Measurements from ENCODE around the gene KLK13.

KLK13 gene

DNA sequence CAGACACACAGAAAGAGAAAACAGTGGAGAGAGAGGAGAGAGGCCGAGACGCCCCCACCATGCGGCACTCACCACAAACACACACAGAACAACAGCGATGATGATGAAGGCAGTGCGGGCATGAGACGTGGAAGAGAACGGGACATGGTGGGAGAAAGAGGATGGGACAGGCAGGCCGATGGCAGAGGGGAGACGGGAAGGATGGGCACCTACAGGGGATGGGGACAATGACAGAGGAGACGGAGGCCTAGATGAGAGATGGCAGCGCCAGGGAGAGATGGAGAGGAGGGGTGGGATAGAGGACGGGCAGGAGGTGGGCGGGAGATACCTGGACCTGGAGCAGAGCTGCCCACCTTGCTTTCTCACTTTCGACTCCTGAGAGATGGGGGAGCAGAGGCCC lies 18.9 kb upstream of the KLK13 start:
- no peak for FAIRE-seq
- DNase-seq (ENCODE audit: insufficient read length, low spot score) = no peak
- TF ChIP-seq POLR2A (IDR thresholded peaks at IDR 0.05; ENCODE audit: low read depth, low read length) = no peak

- FAIRE-seq (no peak), DNase-seq (ENCODE audit: insufficient read length, low spot score) (no peak)
- TF ChIP-seq POLR2A (IDR thresholded peaks at IDR 0.05; ENCODE audit: low read depth, low read length) = no peak
Measured at GRCh38 chr19:51083181-51083580, 18.3 kb upstream of the KLK13 start.

DNA sequence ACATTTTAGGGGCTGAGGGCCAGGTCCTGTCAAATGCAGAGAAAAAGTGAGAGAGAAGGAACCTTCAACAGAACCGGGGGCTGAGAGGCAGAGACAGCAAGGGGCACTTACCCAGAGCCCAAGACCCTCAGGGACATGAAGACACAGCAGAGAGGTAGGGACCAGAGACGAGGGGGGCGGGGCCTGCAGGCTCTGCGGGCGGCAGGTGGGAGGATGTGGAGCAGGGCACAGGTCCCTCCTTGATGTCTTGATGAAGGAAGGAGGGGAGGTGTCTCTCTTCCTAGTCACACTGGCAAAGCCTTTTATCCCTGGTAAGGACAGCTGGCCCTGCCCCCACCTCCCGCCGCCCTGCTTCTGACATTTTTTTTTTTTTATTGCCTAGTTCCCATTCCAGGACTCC lies 17.7 kb upstream of the KLK13 start, which contains the start of gene KLK14:
Gene KLK14, minus strand, starts transcription at position 277 of the 400 bp plus-strand sequence. Its CDS starts 273 bp downstream, at position 4.
- no peak for TF ChIP-seq POLR2A (IDR thresholded peaks at IDR 0.05; ENCODE audit: low read depth, low read length)

DNA sequence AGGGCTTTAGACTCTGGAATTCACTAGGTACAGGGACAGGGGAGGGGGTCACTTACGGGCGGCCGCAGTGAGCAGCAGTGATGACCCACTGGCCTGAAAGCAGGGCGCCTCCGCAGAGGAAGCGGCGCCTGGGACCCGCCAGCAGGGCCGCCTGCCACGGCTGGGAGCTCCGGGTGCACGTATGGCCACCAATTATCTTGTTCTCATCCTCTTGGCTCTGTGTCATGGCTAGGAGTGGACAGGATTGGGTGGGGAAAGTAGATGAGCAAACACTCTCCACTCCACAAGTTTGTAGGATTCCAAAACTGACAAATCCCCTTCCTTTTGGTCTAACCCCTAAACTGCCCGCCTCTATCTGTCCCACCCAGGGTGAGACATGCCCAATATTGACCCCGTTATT lies 16.6 kb upstream of the KLK13 start:
- TF ChIP-seq POLR2A (IDR thresholded peaks at IDR 0.05; ENCODE audit: low read depth, low read length) = no peak
- DNase-seq (ENCODE audit: insufficient read length, low spot score) (no peak), FAIRE-seq (no peak)

More for the DNA sequence above, 17.7 kb upstream of the KLK13 start, which contains the start of gene KLK14:
- FAIRE-seq (no peak), DNase-seq (ENCODE audit: insufficient read length, low spot score) (no peak)

GRCh38 chr19:51079481-51080110 lies 14.7 kb upstream of the KLK13 start:
- FAIRE-seq (no peak), DNase-seq (ENCODE audit: insufficient read length, low spot score) (no peak)
- no peak for TF ChIP-seq POLR2A (IDR thresholded peaks at IDR 0.05; ENCODE audit: low read depth, low read length)

DNA sequence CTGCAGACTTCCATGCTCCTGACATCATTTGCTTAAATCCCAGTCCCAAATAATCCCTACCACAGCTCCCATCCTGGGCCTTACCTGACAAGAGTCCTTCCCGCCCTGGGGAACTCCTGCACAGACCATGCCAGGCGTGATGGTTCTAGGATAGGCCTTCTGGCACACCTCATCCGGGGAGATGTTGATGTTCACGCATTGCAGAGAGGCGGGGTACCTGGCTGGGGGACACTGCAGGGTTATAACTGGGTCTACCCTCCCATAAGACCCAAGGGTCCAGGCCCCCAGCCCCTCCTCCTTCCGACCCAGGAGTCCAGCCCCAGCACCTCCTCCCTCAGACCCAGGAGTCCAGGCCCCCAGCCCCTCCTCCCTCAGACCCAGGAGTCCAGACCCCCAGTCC lies 13.8 kb upstream of the KLK13 start:
- no peak for TF ChIP-seq POLR2A (IDR thresholded peaks at IDR 0.05; ENCODE audit: low read depth, low read length)
- FAIRE-seq = no peak
- DNase-seq (ENCODE audit: insufficient read length, low spot score) = no peak

DNA sequence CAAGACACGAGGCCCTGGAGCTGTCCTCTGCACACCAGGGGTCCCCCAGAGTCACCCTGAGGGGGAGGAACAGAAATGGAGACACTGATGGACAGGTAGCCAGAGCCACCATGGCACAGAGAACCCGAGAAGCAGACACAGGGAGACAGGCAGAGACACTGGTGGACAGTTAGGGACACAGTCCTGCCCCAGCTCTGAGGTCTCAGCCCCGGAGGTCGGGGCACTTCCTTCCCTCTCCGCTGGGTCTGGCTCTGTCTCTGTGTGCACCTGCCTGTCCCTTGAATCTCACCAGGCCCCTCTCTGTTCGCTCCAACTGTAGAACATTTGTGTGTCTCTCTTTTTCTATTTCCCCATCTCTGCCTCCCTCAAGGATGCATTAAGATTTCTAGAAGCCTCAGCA lies 13.2 kb upstream of the KLK13 start:
- FAIRE-seq = no peak
- TF ChIP-seq POLR2A (IDR thresholded peaks at IDR 0.05; ENCODE audit: low read depth, low read length) = no peak
- no peak for DNase-seq (ENCODE audit: insufficient read length, low spot score)

DNA sequence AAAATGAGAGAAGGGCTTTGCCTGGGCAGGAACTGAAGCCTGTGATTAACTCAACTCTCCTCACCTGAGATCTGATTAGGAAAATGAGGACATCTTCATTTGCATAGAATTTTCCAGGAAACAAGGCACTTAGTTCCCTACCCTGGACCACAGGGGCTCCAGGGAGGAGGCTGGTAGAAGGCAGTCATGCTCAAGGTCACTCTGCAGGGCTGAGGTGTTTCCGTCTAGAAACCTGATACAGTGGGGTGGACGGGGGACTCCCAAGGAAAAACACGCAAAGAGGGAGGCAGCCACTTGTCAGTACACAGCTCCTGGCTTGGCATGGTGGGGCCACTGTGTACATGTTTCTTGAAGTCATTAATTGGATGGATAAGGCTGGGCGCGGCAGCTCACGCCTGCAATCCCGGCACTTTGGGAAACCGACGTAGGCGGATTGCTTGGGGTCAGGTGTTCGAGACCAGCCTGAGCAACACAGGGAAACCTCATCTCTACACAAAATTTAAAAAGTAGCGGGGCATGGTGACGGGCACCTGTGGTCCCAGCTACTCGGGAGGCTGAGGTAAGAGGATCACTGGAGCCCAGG lies 11.8 kb upstream of the KLK13 start:
- DNase-seq (ENCODE audit: insufficient read length, low spot score) = no peak
- no peak for FAIRE-seq
- no peak for TF ChIP-seq POLR2A (IDR thresholded peaks at IDR 0.05; ENCODE audit: low read depth, low read length)

- DNase-seq (ENCODE audit: insufficient read length, low spot score) (no peak), FAIRE-seq (no peak)
- no peak for TF ChIP-seq POLR2A (IDR thresholded peaks at IDR 0.05; ENCODE audit: low read depth, low read length)
Measured at GRCh38 chr19:51075998-51076397, 11.1 kb upstream of the KLK13 start.

DNA sequence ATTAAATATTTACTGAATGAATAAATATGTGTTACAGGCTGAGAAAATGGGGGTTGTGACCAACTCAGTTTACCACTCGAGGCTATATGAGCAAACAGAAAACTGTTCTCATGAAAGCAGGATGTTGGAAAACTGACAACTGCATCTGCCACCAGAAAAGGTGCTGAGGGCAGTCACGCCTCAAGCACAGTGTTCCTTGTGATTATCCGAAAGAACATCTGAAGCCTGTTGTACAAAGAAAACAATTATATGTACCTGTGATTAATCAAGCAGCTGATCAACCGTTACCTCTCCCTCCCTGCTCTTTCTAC lies 6.2 kb upstream of the KLK13 start:
- FAIRE-seq = no peak
- DNase-seq (ENCODE audit: insufficient read length, low spot score) = no peak
- TF ChIP-seq POLR2A (IDR thresholded peaks at IDR 0.05; ENCODE audit: low read depth, low read length) = no peak

DNA sequence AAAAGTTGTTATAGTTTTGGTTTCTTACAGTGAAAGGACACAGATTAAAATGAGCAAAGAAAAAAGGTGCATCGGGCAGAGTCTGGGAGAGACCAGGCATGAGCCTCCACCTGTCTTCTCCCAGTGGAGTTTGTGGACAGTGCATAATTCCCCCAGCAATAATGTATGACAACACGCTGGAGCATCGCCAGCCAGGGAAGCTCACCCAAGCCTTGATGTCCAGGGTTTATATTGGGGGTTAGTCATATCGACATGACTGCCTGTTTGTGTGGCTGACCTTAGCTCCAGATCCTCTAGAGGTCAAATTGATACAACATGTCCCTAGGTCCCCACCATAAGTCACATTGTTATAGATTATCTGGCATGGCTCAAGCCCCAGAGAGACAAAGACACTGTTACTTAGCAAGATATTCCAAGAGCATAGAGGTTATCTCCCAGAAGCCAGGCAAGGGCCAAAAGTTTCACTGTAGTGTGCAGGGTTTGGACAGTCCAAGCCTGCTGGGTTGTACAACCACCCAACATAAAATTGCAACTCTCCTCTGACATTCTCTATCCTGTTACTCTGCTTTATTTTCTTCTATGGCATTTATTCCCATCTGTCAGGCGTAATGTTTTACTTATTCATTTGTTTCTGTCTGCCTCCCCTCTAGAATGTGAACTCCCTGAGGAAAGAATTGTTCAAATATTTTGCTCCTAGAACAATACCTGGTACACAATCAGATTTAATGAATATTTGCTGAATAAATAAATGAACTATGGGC lies 5.6 kb upstream of the KLK13 start:
- DNase-seq (ENCODE audit: insufficient read length, low spot score) = no peak
- FAIRE-seq = no peak
- TF ChIP-seq POLR2A (IDR thresholded peaks at IDR 0.05; ENCODE audit: low read depth, low read length) = no peak

DNA sequence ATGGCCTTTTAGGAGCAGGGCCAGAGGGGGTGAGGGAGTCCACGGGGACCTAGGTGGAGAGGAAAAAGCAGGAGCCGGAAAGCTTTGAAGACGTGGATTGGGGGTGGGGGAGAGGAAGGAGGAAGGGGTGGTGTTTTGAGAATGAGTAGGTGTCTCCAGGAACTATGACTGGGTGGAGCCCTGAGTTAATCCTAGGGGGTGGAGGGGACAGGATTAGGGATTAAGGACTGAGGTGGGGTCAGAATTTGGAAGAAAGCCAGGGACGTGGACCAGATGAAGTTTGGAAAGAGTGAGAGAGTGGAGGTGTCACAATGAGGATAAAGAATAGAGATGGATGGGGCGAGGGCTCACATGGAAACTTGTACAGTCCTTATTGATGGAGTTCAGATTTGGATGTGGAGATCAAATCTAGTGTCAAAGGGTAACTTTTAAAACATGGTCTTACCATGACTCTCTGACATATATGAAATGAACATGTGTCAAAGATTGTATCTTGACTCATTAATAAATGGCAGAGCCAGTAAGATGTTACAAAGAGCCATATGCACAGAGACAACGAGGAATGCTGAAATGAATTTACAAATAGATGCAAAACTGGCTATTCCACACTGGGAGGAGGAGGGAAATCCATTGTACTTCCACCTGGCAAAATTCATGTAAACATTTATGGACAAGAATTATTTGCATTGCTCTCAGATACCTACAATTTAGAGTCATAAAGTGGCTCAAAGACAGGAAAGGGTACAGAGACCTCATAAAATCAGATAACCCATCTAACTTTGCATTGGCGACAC lies 1.7 kb upstream of the KLK13 start:
- TF ChIP-seq POLR2A (IDR thresholded peaks at IDR 0.05; ENCODE audit: low read depth, low read length) = no peak
- FAIRE-seq = no peak
- no peak for DNase-seq (ENCODE audit: insufficient read length, low spot score)

GRCh38 chr19:51065221-51065960 lies 499 bp upstream of the KLK13 start:
- no peak for TF ChIP-seq POLR2A (IDR thresholded peaks at IDR 0.05; ENCODE audit: low read depth, low read length)
- FAIRE-seq (no peak), DNase-seq (ENCODE audit: insufficient read length, low spot score) (no peak)
